ENCODE data around the gene TLR7.

The TLR7 gene

GRCh38 chrX:12934850-12935249, 68.0 kb downstream of the TLR7 start:
- no peak for DNase-seq

GRCh38 chrX:12936947-12937346, 70.1 kb downstream of the TLR7 start:
- DNase-seq, result no peak
